ENCODE measurements around the gene MMP28. TPM values are rescaled to one million over a fixed set of nuclear protein-coding genes. Genes with fewer than 3 reads are reported as not detected.

MMP28 gene
- total RNA-seq, 1 experiment from 2014 or later: not detected

DNA sequence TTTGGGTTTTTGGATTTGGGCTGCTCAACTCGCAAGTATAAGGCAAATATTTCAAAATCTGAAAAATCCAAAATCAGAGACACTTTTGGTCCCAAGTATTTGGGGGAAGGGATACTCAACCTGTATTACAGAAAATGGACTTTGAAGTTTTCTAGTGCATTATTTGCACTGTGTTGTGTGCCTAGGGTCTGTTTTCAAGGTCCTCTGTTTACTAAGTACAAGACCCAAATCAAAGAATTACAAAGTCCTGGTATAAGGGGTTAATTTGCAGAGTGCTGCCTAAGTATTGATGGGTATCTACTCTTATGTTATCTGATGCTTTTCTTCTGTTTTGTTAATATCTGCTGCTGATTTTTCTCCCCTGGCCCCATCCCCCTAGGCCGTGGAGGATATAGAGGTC, 48.3 kb upstream of the MMP28 start:
- Histone ChIP-seq H3K14ac (ENCODE audit: insufficient read depth, low read length) (no peak overlapping the region), H4K5ac (ENCODE audit: insufficient read length, low read depth, low read length) (no peak overlapping the region), H3K4me2 (ENCODE audit: insufficient read depth, insufficient read length, low read length) (no peak overlapping the region), H3T11ph (ENCODE audit: low read length) (no peak overlapping the region), H3K23ac (ENCODE audit: insufficient read length, low read depth, low read length) (no peak overlapping the region), H3K27ac (ENCODE audit: insufficient read length, low read depth, low read length) (no peak overlapping the region), H2BK20ac (ENCODE audit: low read depth, low read length, poor library complexity, severe bottlenecking) (no peak overlapping the region), H3K4ac (ENCODE audit: low read depth, low read length) (no peak overlapping the region), H2AFZ (ENCODE audit: low read length) (no peak overlapping the region), H3K18ac (ENCODE audit: insufficient read length, low read depth, low read length) (no peak overlapping the region), H2AK5ac (ENCODE audit: insufficient read length, low read length) (no peak overlapping the region), H2BK12ac (ENCODE audit: insufficient read length, low read depth, low read length) (no peak overlapping the region), H3K27me3 (ENCODE audit: insufficient read depth, low read length) (no peaks in the 10 kb centered on the region), H3K9me3 (ENCODE audit: control insufficient read depth, low read depth, low read length) (no peaks in the 10 kb centered on the region), H3K79me1 (ENCODE audit: insufficient read depth, low read depth, low read length, poor library complexity, severe bottlenecking) (no peaks in the 10 kb centered on the region), H3K9ac (ENCODE audit: extremely low read depth, insufficient read length, low read length) (no peak overlapping the region), H3K4me1 (ENCODE audit: insufficient read depth, low read length) (no peaks in the 10 kb centered on the region), H3K79me2 (ENCODE audit: insufficient read depth, low read length) (no peaks in the 10 kb centered on the region), H4K20me1 (ENCODE audit: control insufficient read depth, insufficient read depth, insufficient read length) (peaks cover 3% of the 10 kb centered on the region), H4K8ac (replicated peaks; ENCODE audit: insufficient read length, low read depth, low read length) (no peak overlapping the region), H4K91ac (ENCODE audit: insufficient read length, low read depth, low read length) (no peak overlapping the region), H2BK15ac (ENCODE audit: low read depth, low read length) (no peak overlapping the region), H2BK120ac (ENCODE audit: low read depth, low read length, poor library complexity, severe bottlenecking) (no peak overlapping the region), H3K56ac (ENCODE audit: insufficient read length, low read depth, low read length) (no peak overlapping the region), H3K23me2 (ENCODE audit: insufficient read length, low read depth, low read length, poor library complexity, severe bottlenecking) (no peaks in the 10 kb centered on the region), H2BK5ac (ENCODE audit: insufficient read length, low read length) (no peak overlapping the region)
- no peaks in the 10 kb centered on the region for H3K27me3 Mint-ChIP-seq (ENCODE audit: low read depth)
- no peak overlapping the region for H3K4me3 Mint-ChIP-seq
- H3K27ac Mint-ChIP-seq: peak overlapping the region; percentile 23 to 68 (median 34); a peak in 4 of 7 replicates
- no peaks in the 10 kb centered on the region for H3K4me1 Mint-ChIP-seq
- no peaks in the 10 kb centered on the region for H3K9me3 Mint-ChIP-seq
- no peak for DNase-seq
- WGBS (ENCODE audit: extremely low coverage, insufficient read length, low lambda C conversion rate): no CpG with 5 or more reads among the region's 2 CpGs
- TF ChIP-seq, protein P1, sequence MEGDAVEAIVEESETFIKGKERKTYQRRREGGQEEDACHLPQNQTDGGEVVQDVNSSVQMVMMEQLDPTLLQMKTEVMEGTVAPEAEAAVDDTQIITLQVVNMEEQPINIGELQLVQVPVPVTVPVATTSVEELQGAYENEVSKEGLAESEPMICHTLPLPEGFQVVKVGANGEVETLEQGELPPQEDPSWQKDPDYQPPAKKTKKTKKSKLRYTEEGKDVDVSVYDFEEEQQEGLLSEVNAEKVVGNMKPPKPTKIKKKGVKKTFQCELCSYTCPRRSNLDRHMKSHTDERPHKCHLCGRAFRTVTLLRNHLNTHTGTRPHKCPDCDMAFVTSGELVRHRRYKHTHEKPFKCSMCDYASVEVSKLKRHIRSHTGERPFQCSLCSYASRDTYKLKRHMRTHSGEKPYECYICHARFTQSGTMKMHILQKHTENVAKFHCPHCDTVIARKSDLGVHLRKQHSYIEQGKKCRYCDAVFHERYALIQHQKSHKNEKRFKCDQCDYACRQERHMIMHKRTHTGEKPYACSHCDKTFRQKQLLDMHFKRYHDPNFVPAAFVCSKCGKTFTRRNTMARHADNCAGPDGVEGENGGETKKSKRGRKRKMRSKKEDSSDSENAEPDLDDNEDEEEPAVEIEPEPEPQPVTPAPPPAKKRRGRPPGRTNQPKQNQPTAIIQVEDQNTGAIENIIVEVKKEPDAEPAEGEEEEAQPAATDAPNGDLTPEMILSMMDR (conservative IDR thresholded peaks at IDR 0.05): no peak
- peaks cover 42 to 88% (median 77%) of the 10 kb centered on the region in 3 experiments for H3K36me3 Mint-ChIP-seq (ENCODE audit: insufficient read depth in 1 of 3, low read depth in 3 of 3)

Measured in H9 (cell line).